GM12865 (cell line): ENCODE results near the gene YKT6.

ENCODE experiments used
- DNase-seq: peaks from one replicate; pipeline ENCODE4 v3.0.0; 2010; ENCODE audit warnings: low read depth
- H3K4me3 ChIP-seq: 2 replicates; pipeline ENCODE4 v1.5.1; 2011; ENCODE audit warnings: mild to moderate bottlenecking, low read depth, low read length, control low read depth
- CTCF ChIP-seq: IDR thresholded peaks from 2 replicates; pipeline ENCODE4 v1.5.1; 2011; ENCODE audit warnings: low read length, control low read depth, low read depth, inconsistent platforms; ENCODE audit not compliant: insufficient read depth; ENCODE audit errors: missing control alignments

Gene YKT6

GRCh38 chr7:44182827-44183226 is 18.0 kb upstream of the YKT6 start:
- H3K4me3 ChIP-seq: no peak overlapping the region
- TF ChIP-seq CTCF: no peak
- DNase-seq: no peak

- H3K4me3 ChIP-seq: no peak overlapping the region
- TF ChIP-seq CTCF: no peak
- DNase-seq: no peak
Measured at GRCh38 chr7:44183386-44183785, 17.4 kb upstream of the YKT6 start.

- no peak for DNase-seq
- TF ChIP-seq CTCF: no peak
- H3K4me3 ChIP-seq: no peak overlapping the region
Measured at GRCh38 chr7:44184206-44184872, 16.4 kb upstream of the YKT6 start.

- DNase-seq: no peak
- TF ChIP-seq CTCF: no peak
- H3K4me3 ChIP-seq: no peak overlapping the region
Measured at GRCh38 chr7:44184873-44185446, 15.8 kb upstream of the YKT6 start.

- TF ChIP-seq CTCF: no peak
- H3K4me3 ChIP-seq: no peak overlapping the region
- no peak for DNase-seq
Measured at GRCh38 chr7:44185729-44186128, 15.0 kb upstream of the YKT6 start.

- no peak for DNase-seq
- H3K4me3 ChIP-seq: no peak overlapping the region
- TF ChIP-seq CTCF: no peak
Measured at GRCh38 chr7:44186736-44187135, 14.0 kb upstream of the YKT6 start.
